GM19023 (cell line): Measurements from ENCODE around the gene CD99L2.
"Not testable (repeated sequence)": the region's sequence is repeated elsewhere in the genome, so short reads cannot be mapped to it uniquely, and the experiment has no call there.

Experiments
- ATAC-seq: cut with Tn5 transposase; IDR thresholded peaks from one replicate; pipeline ENCODE4 v1.9.1; 2021; ENCODE audit warnings: mild to moderate bottlenecking, moderate library complexity; ENCODE audit not compliant: unreplicated experiment

Gene CD99L2

GRCh38 chrX:150897421-150898320, 797 bp downstream of the CD99L2 start:
- ATAC-seq, result peak; percentile 5

DNA sequence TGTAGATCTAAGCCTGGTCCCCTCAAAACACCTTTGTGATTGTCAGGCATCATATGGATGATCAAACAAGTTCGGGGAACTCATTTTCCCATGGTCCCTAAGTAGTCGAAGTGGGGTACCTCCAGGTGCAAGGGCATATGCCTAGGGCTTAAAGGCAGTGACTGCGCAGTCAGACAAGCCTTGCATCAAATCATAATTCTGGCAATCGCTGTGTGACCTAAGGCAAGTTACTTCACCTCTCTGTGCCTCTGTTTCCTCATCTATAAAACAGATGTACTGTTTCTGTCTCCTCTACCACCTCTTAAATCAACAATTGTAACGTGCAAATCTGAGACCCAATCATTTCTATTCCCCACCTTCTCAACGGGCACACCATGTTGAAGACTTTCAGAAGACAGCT, 1.8 kb downstream of the CD99L2 start:
- no peak for ATAC-seq

DNA sequence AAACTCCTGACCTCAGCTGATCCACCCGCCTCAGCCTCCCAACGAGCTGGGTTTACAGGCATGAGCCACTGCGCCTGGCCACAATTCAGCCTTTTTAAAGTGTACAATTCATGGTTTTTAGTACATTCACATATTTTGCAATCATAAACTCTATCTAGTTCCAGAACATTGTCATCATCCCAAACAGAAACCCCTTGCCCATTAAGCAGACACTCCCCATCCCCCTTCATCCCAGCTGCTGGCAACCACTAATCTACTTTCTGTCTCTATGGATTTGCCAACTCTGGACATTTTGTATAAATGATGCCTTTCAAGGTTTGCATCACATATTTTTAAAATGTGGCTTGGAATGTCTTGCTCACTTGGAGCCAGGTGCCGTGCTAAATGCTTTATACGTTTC, 4.5 kb downstream of the CD99L2 start:
- no peak for ATAC-seq

DNA sequence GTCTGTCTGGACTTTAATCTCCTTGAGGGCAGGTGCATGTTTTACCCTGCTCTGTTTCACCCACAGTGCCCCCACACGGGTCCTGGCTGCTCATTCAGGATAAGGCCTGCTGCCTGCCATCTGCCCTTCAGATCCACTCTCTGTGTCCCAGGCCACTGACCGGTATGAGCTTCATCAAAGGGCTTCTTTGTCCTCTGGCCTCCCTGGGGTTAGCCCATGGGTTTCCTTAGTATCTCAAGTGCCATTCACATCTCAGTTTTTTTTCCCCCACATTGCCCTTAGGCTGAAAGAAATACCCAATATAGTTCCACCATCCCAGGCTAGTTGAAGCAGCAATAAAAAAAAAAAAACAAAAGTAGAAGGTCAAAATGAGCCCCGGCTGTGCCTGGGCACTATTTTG, 9.3 kb downstream of the CD99L2 start:
- ATAC-seq, result no peak

DNA sequence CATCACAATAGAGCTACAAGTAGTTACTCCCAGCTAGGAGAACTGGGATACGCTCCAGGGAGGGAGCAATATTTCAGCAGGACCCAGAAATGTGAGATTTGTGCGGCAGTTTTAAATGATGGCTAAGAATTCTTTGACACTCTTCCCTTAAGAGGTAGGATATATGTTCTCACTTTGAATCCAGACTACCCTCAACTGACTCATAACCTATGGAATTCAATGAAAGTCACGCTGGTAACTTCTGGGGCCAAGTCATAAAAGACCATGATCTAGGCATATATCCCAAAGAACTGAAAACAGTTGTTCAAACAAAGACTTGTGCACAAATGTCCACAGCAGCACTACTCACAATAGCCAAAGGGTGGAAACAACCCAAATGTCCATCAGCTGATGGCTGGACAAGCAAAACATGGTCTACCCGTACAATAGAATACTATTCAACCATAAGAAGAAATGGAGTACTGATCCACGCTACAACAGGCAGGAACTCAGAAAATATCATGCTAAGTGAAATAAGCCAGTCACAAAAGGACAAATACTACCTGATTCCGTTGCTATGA, 10.5 kb downstream of the CD99L2 start:
- no peak for ATAC-seq

- ATAC-seq, result not testable (repeated sequence)
Observed at GRCh38 chrX:150887268-150887667, 11.2 kb downstream of the CD99L2 start.

- ATAC-seq, result no peak
Observed at GRCh38 chrX:150886381-150886780, 12.1 kb downstream of the CD99L2 start.

DNA sequence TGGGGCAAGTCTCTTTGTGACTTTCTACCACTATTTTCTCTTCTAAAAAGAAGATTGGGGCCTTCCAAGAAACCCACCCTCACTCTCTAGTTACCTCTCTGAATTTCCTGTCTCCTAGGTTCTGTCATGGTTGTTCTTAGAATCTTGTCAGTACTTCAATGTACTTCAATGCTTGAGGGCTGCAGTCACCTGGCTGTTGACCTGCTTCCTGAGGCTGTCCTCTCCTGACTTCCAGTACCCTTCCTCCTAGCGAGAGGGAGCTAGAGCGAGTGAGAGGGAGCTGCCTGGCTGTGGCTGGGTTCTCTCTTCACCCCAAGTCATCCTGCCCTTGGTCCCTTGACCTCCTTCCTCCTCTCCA, 17.7 kb downstream of the CD99L2 start:
- ATAC-seq, result peak; percentile 29

GRCh38 chrX:150879855-150880807, 18.3 kb downstream of the CD99L2 start:
- peak; percentile 75 for ATAC-seq

DNA sequence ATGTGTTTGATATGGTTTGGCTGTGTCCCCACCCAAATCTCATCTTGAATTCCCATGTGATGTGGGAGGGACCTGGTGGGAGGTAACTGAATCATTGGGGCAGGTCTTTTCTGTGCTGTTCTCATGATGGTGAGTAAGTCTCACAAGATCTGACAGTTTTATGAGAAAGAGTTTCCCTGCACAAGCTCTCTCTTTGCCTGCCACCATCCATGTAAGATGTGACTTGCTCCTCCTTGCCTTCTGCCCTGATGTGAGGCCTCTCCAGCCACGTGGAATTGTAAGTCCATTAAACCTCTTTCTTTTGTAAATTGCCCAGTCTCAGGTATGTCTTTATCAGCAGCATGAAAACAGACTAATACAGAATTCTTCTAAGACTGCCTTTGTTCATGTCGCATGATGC, 22.8 kb downstream of the CD99L2 start:
- not testable (repeated sequence) for ATAC-seq

- ATAC-seq, result no peak
Observed at GRCh38 chrX:150874448-150874847, 24.0 kb downstream of the CD99L2 start.

DNA sequence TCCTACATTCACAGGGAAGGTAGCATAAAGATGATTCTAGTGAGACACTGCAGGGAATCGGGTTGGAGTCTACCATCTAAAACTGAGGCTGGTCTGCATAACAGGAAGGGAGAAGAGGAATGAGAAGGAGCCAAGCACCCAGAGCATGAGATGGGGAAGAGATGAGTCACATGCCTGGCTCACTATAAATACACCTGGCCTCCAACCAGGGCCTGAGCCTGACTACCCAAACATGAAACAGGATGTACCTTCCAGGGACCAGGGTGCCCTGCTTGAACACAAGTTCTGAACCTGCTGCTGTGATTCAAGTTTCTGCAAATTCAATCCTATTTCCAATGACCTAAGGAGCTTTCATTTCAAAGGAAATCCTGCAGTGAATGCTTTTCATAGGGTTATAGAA, 24.9 kb downstream of the CD99L2 start:
- peak; percentile 56 for ATAC-seq

DNA sequence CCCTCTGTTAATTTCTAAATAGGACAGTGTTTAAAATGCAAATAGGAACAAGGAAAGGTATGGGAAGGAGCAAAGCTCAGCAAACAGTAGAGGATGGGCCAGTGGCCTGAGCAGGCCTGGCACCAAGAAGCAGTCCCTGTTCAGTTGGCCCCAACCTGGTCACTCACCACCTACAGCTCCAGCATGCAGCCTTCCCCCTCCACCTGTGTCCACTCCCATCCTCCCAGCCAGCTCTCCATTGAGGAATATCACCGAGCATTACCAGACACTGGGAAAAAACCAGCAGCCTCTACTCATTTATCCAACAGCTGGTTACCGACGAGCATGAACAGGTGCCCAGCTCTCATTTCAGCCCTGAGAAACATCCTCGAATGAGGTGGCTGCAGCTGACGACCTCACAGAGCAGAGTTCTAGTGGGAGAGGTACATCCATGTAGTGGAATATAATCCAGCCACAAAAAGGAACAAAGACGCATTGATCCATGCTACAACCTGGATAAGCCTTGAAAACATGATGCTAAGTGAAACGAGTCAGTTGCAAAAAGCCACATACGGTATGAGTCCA, 25.6 kb downstream of the CD99L2 start:
- no peak for ATAC-seq

DNA sequence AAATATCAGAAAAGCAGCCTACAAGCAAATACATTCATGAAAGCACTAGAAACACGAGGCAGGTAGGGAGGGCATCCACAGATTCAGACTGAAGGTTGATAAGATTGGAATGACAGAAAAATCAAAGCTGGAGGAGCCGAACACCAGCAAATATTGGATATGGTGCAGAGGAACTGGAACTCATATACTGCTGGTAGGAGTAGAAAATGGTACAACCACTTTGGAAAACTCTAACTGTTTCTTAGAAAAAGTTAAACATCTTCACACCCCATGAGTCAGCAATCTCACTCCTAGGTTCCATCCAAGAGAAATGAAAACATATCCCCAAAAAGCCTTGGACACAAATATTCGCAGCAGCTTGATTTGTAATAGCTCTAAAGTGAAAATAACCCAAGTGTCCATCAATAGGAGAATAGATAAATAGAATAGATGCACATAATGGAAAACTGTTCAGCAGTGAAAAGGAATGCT, 27.1 kb downstream of the CD99L2 start:
- ATAC-seq, result no peak

- ATAC-seq, result no peak
Observed at GRCh38 chrX:150870487-150871340, 27.8 kb downstream of the CD99L2 start.

GRCh38 chrX:150870029-150870428, 28.4 kb downstream of the CD99L2 start:
- no peak for ATAC-seq

- ATAC-seq, result no peak
Observed at GRCh38 chrX:150869450-150869849, 29.0 kb downstream of the CD99L2 start.

GRCh38 chrX:150868625-150869024, 29.8 kb downstream of the CD99L2 start:
- ATAC-seq, result no peak

DNA sequence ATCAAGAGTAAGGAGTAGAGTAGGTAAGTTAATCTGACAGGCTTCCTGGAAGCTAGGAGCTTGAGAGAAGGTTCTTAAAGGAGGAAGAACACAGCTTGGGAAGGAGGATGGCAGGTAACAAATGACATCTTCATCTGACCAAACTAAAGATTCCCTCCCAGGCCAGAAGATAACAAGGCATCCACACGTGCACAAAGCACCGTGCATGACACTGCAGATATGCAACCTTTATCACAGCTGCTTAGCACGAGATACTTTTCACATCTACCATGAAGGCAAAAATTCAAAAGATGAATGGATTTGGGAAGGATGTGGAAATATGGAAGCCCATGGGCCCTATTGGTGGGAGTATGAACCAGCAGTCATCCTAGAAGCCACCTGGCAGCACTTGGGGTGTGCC, 34.3 kb downstream of the CD99L2 start:
- ATAC-seq, result no peak

DNA sequence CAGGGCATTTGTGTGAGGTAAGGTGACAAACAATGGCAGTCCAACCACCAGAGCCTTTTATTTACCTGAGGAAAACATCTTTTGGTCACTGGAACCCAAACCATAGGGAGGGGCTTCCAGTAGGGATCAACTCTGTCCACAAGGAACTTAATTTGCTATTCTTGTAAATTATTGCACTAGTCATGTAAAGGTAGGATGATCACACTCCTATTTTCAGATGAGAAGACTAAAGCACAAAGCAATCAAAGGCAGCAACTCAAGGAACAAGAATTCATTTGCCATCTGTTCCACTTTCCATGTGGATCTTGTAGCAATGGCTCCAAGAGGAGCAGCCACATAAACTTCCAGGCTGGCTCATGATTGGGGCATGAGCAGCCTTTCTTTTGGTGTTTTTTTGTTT, 35.3 kb downstream of the CD99L2 start:
- ATAC-seq, result no peak
